ENCODE data around the gene RHOD. TPM values are rescaled to one million over a fixed set of nuclear protein-coding genes. Genes with fewer than 3 reads are reported as not detected.
A peak's percentile ranks its signal among the peaks of the same experiment; 100 is the strongest.

Gene RHOD
- total RNA-seq, 1 experiment from 2014 or later: 13.1 TPM

- ATAC-seq: no peak
- ChIA-PET CTCF (interaction anchor here (0.9 to 3.9 kb wide), 4 partner anchors 15 to 123 kb away, joined by 5 to 33 read pairs (median 11); no protein-coding TSS in a partner anchor), POLR2A (interaction anchor here (0.6 to 1.5 kb wide), 2 partner anchors 64 to 123 kb away, joined by 4 read pairs; no protein-coding TSS in a partner anchor)
- DNase-seq (ENCODE audit: low spot score): no peak
- H3K36me3 Mint-ChIP-seq: peaks cover 14% of the 10 kb centered on the region
- H3K4me3 Mint-ChIP-seq: peak overlapping the region; percentile 70
- H3K4me1 Mint-ChIP-seq: peaks cover 40% of the 10 kb centered on the region
- H3K9me3 Mint-ChIP-seq: no peaks in the 10 kb centered on the region
- TF ChIP-seq GTF2I (CRISPR knock-in tag; conservative IDR thresholded peaks at IDR 0.05) (no peak), CREM (CRISPR knock-in tag; IDR thresholded peaks at IDR 0.05) (no peak), GRHL2 (CRISPR knock-in tag; IDR thresholded peaks at IDR 0.05; ENCODE audit: insufficient replicate concordance, severe bottlenecking) (no peak), NFYB (CRISPR knock-in tag; conservative IDR thresholded peaks at IDR 0.05; ENCODE audit: low read depth) (no peak), FOXP1 (CRISPR knock-in tag; IDR thresholded peaks at IDR 0.05; ENCODE audit: borderline replicate concordance) (no peak), MXD4 (CRISPR knock-in tag; IDR thresholded peaks at IDR 0.05; ENCODE audit: borderline replicate concordance) (no peak), GABPB1 (CRISPR knock-in tag; IDR thresholded peaks at IDR 0.05) (no peak), KAT7 (CRISPR knock-in tag; IDR thresholded peaks at IDR 0.05; ENCODE audit: borderline replicate concordance) (no peak), E2F5 (CRISPR knock-in tag; IDR thresholded peaks at IDR 0.05) (no peak), MYBL2 (CRISPR knock-in tag; IDR thresholded peaks at IDR 0.05) (no peak), ZNF232 (CRISPR knock-in tag; IDR thresholded peaks at IDR 0.05) (no peak), ARID4B (CRISPR knock-in tag; IDR thresholded peaks at IDR 0.05; ENCODE audit: borderline replicate concordance) (no peak), ZBTB21 (CRISPR knock-in tag; IDR thresholded peaks at IDR 0.05; ENCODE audit: borderline replicate concordance) (no peak), ZNF317 (CRISPR knock-in tag; IDR thresholded peaks at IDR 0.05; ENCODE audit: borderline replicate concordance, low read depth) (no peak), SP1 (CRISPR knock-in tag; conservative IDR thresholded peaks at IDR 0.05) (no peak), PREB (CRISPR knock-in tag; IDR thresholded peaks at IDR 0.05; ENCODE audit: borderline replicate concordance) (no peak), TEAD4 (CRISPR knock-in tag; IDR thresholded peaks at IDR 0.05) (no peak), ZNF423 (CRISPR knock-in tag; IDR thresholded peaks at IDR 0.05) (no peak), TP53 (CRISPR knock-in tag; IDR thresholded peaks at IDR 0.05) (no peak)
- peak overlapping the region; percentile 63; the same call in 1 of the 2 replicates for H3K27ac Mint-ChIP-seq
- H3K27me3 Mint-ChIP-seq (ENCODE audit: low read depth): peaks cover 4% of the 10 kb centered on the region; the same call in 1 of the 2 replicates
Measured at GRCh38 chr11:67117176-67117575, 60.5 kb downstream of the RHOD start.

- CTCF ChIA-PET: interaction anchor here (0.6 to 3.9 kb wide), 7 partner anchors 8 to 457 kb away, joined by 3 to 33 read pairs (median 6); partner anchors contain the start of gene PPP1CA
- Mint-ChIP-seq H3K27me3 (ENCODE audit: low read depth) (peaks cover 4% of the 10 kb centered on the region; the same call in 1 of the 2 replicates), H3K4me3 (peak overlapping the region; percentile 70), H3K36me3 (peaks cover 14% of the 10 kb centered on the region), H3K27ac (peak overlapping the region; percentile 63; the same call in 1 of the 2 replicates), H3K9me3 (no peaks in the 10 kb centered on the region), H3K4me1 (peaks cover 40% of the 10 kb centered on the region)
- peak; percentile 48 for DNase-seq (ENCODE audit: low spot score)
- ATAC-seq: peak; percentile 7; the same call in 1 of the 2 replicates
- POLR2A ChIA-PET: interaction anchor here (1.5 kb wide), 1 partner anchor 122 kb away, joined by 4 read pairs; no protein-coding TSS in a partner anchor
- no peak for TF ChIP-seq ZNF121 (CRISPR knock-in tag; IDR thresholded peaks at IDR 0.05)
- TF ChIP-seq TEAD1 (CRISPR knock-in tag; IDR thresholded peaks at IDR 0.05): peak; percentile 37; the same call in 1 of the 2 replicates
- peak; percentile 25; the same call in 1 of the 2 replicates for TF ChIP-seq ZNF219 (CRISPR knock-in tag; IDR thresholded peaks at IDR 0.05; ENCODE audit: borderline replicate concordance)
- peak; percentile 40; the same call in 1 of the 2 replicates for TF ChIP-seq MAX (CRISPR knock-in tag; IDR thresholded peaks at IDR 0.05)
- TF ChIP-seq ATF1 (CRISPR knock-in tag; IDR thresholded peaks at IDR 0.05): no peak
- no peak for TF ChIP-seq ATF6 (CRISPR knock-in tag; IDR thresholded peaks at IDR 0.05)
- TF ChIP-seq SMAD4 (CRISPR knock-in tag; IDR thresholded peaks at IDR 0.05): no peak
Measured at GRCh38 chr11:67117672-67118180, 61.1 kb downstream of the RHOD start.

Measured in WTC11 (cell line).